Fibroblast of the conjunctiva (primary cell): Measurements from ENCODE around the gene LRBA.
"Not testable (repeated sequence)": the region's sequence is repeated elsewhere in the genome, so short reads cannot be mapped to it uniquely, and the experiment has no call there.

ENCODE experiments used
- DNase-seq: peaks from one replicate; pipeline ENCODE4 v3.0.0-alpha.2; 2010; ENCODE audit warnings: low read depth

LRBA gene

GRCh38 chr4:150742930-150743329 is 272.2 kb downstream of the LRBA start:
- DNase-seq, result not testable (repeated sequence)

- no peak for DNase-seq
Observed at GRCh38 chr4:150739591-150739990, 275.5 kb downstream of the LRBA start.

- DNase-seq, result no peak
Observed at GRCh38 chr4:150725957-150726523, 289.0 kb downstream of the LRBA start.

- no peak for DNase-seq
Observed at GRCh38 chr4:150723727-150724411, 291.2 kb downstream of the LRBA start.

- peak; percentile 72 for DNase-seq
Observed at GRCh38 chr4:150722908-150723362, 292.1 kb downstream of the LRBA start.

- no peak for DNase-seq
Observed at GRCh38 chr4:150720973-150721518, 294.0 kb downstream of the LRBA start.

GRCh38 chr4:150717952-150718351 is 297.1 kb downstream of the LRBA start:
- DNase-seq, result no peak

- DNase-seq, result no peak
Observed at GRCh38 chr4:150714462-150715438, 300.3 kb downstream of the LRBA start.

GRCh38 chr4:150713251-150713650 is 301.8 kb downstream of the LRBA start:
- DNase-seq, result no peak

- no peak for DNase-seq
Observed at GRCh38 chr4:150710770-150711375, 304.2 kb downstream of the LRBA start.

GRCh38 chr4:150708004-150708403 is 307.1 kb downstream of the LRBA start:
- no peak for DNase-seq

GRCh38 chr4:150699599-150699998 is 315.5 kb downstream of the LRBA start:
- DNase-seq, result no peak

- no peak for DNase-seq
Observed at GRCh38 chr4:150695162-150695561, 319.9 kb downstream of the LRBA start.

GRCh38 chr4:150694438-150694837 is 320.6 kb downstream of the LRBA start:
- no peak for DNase-seq

GRCh38 chr4:150683775-150684350 is 331.2 kb downstream of the LRBA start:
- DNase-seq, result no peak

- no peak for DNase-seq
Observed at GRCh38 chr4:150682126-150682525, 333.0 kb downstream of the LRBA start.

- no peak for DNase-seq
Observed at GRCh38 chr4:150681063-150681462, 334.0 kb downstream of the LRBA start.

- no peak for DNase-seq
Observed at GRCh38 chr4:150680651-150681050, 334.4 kb downstream of the LRBA start.

- no peak for DNase-seq
Observed at GRCh38 chr4:150679765-150680343, 335.2 kb downstream of the LRBA start.

- DNase-seq, result no peak
Observed at GRCh38 chr4:150679018-150679764, 335.9 kb downstream of the LRBA start.
